ENCODE results near the gene SLC19A1.
A peak's percentile ranks its signal among the peaks of the same experiment; 100 is the strongest.

The SLC19A1 gene

DNA sequence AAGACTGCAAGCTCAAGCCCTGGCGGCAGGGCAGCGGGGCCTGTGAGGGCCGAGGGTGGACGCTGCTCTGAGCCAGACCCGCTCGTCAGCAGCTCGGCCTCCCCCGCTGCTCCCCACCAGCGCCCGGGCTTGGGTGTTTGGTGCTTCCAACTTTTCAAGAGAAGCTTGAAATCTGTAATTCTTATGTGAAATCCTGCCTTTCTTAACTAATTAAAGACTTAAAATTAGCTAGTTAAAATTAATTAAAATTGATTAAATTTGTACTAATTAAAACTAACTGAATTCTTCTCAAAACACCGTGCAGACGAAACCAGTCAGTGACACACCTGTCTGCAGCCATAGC, 14.0 kb upstream of the SLC19A1 start:
- ChIA-PET CTCF (interaction anchor here (0.6 to 6.7 kb wide), 56 partner anchors 8 to 418 kb away, joined by 3 to 164 read pairs (median 4); no protein-coding TSS in a partner anchor), POLR2A (no interaction called here)
- DNase-seq (ENCODE audit: low read depth, low spot score) = no peak
- TF ChIP-seq CTCF (IDR thresholded peaks at IDR 0.05; ENCODE audit: insufficient read depth, low read length, missing control alignments) = no peak
- H3K4me3 ChIP-seq (ENCODE audit: low read depth, low read length) = peak overlapping the region; percentile 59

DNA sequence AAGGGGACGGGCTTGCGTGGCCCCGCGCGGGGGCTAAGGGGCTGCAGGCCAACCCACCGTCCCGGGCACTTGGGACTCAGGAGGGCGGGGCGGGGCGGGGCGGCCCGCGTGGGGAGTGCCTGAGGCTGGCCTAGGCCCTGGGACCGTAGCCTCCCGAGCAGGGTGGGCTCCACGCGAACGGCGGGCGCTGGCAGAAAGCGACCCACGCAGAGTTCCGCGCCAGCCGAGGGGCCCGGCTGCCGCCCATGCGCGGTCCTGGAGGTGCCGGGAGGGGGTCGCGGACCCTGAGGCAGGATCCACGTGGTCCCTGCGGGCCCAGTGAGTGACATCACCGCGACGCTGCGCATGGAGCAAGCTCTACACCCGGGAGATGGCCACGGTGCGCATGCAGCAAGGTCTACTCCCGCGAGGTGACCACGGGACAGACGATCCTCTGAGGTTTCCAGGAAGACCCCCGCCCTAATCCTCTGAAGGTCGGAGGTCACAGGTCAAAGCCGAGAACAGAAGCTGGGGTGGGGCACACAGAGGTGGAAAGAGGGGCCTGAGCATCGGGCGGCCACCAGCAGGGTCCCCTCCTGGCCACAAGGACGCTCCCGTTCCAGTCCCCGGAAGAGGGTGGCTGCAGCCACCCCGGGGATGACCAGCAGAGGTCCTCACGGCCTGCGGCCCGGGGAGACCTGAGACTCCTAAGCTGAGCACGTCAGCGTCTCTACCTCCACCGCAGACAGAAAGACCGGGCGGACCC, 13.5 kb upstream of the SLC19A1 start:
- ChIA-PET POLR2A (no interaction called here), CTCF (interaction anchor here (0.7 to 6.7 kb wide), 56 partner anchors 9 to 418 kb away, joined by 3 to 164 read pairs (median 4); no protein-coding TSS in a partner anchor)
- no peak for DNase-seq (ENCODE audit: low read depth, low spot score)
- H3K4me3 ChIP-seq (ENCODE audit: low read depth, low read length) = peak overlapping the region; percentile 59
- peak; percentile 95 for TF ChIP-seq CTCF (IDR thresholded peaks at IDR 0.05; ENCODE audit: insufficient read depth, low read length, missing control alignments)

DNA sequence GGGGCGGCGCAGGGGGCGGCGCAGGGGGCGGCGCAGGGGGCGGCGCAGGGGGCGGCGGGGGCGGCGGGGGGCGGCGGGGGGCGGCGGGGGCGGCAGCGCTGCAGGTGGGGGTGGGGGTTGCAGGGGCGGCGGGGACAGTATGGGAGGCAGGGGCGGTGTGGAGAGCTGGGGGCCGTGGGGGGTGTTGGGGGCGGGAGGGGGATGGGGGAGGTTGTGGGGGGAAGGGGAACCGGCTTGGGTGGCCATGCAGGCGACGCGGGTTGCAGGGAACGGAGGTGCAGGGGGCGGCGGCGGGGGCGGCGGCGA, 13.0 kb upstream of the SLC19A1 start:
- ChIA-PET POLR2A (no interaction called here), CTCF (interaction anchor here (0.7 to 6.7 kb wide), 25 partner anchors 10 to 370 kb away, joined by 3 to 164 read pairs (median 6); no protein-coding TSS in a partner anchor)
- DNase-seq (ENCODE audit: low read depth, low spot score) = no peak
- H3K4me3 ChIP-seq (ENCODE audit: low read depth, low read length) = peak overlapping the region; percentile 59
- no peak for TF ChIP-seq CTCF (IDR thresholded peaks at IDR 0.05; ENCODE audit: insufficient read depth, low read length, missing control alignments)

DNA sequence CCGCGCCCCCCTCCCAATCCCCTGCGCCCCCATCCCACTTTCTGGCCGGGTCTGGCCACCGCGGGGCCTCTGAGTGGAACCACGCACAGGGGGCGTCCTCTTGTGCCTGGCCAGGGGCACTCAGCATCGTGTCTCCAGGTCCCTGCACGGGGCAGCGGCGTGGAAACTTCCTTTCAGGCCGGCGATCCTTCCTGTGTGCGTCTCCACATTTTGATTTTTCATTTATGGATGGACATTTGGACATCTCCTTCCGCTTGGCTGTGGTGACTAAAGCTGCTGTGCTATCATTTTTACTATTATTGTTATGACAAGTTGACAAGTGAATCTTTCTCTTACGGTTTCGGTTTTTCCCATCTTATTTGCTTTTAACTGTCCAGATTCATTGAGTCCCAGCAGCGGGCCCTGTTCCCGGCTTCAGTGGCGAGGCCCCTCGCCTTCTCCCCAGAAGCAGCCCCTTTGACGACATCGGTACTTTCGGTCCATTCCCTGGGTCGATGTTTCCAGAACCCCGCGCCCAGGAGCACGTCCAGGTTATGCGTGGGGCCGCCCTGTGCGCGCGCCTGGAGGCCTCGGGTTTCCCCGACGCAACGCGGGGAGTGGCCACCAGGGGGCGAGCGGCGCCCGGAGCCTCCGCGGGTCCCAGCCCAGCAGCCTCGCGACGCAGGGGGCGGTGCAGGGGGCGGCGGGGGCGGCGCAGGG, 12.4 kb upstream of the SLC19A1 start:
- H3K4me3 ChIP-seq (ENCODE audit: low read depth, low read length) = peak overlapping the region; percentile 68
- TF ChIP-seq CTCF (IDR thresholded peaks at IDR 0.05; ENCODE audit: insufficient read depth, low read length, missing control alignments) = peak; percentile 94
- CTCF ChIA-PET = interaction anchor here (0.8 to 6.7 kb wide), 4 partner anchors 42 to 368 kb away, joined by 4 to 102 read pairs (median 6); no protein-coding TSS in a partner anchor
- DNase-seq (ENCODE audit: low read depth, low spot score) = no peak
- POLR2A ChIA-PET = no interaction called here

DNA sequence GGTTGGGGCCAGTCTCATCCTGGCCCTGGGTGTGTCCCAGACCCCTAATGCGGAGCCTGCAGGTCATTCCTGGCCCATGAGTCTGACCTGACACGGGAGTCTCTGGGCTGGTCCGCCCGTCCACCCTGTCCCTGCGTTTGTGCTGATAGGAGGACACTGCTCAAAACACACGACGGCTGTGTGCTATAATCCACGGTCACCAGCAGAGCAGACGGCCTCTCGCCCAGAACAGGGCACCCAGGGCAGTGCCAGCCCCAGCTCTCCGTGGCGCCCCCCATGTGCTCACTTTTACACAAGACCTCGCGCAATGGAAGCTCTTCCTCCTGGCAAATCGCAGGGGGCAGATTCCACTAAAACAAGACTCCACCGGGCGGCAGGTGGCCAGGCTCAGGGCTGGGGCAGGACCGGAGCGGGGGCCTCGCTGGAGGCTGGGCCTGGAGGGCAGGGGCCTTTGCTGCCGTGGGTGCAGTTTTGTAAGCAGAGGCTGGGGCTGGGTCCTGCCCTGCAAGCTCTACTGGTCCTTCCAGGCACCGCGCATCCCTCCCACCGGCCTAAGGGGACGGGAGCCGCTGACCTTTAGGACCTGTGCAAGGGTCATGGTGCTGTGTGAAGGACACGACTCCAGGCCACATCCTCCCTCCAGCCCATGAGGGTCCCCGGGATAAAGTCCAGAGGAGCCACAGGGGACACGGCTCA, 10.6 kb upstream of the SLC19A1 start:
- CTCF ChIA-PET = interaction anchor here (0.9 to 1.6 kb wide), 3 partner anchors 266 to 412 kb away, joined by 3 to 5 read pairs (median 4); no protein-coding TSS in a partner anchor
- DNase-seq (ENCODE audit: low read depth, low spot score) = no peak
- POLR2A ChIA-PET = no interaction called here
- H3K4me3 ChIP-seq (ENCODE audit: low read depth, low read length) = no peak overlapping the region
- no peak for TF ChIP-seq CTCF (IDR thresholded peaks at IDR 0.05; ENCODE audit: insufficient read depth, low read length, missing control alignments)

Data from AG04449 (cell line).